ENCODE data around the gene C4BPB.

C4BPB gene

GRCh38 chr1:207052911-207053769 lies 35.5 kb upstream of the C4BPB start, which contains the start of gene PFKFB2:
TSS of gene PFKFB2 (plus strand) at chr1:207053275. CDS start at chr1:207054718, 1,443 bp downstream.
- TF ChIP-seq POLR2A (IDR thresholded peaks at IDR 0.05; ENCODE audit: low read depth, low read length), result peak; percentile 68
- DNase-seq (ENCODE audit: insufficient read length, low spot score), result peak; percentile 58
- no peak for FAIRE-seq

GRCh38 chr1:207054491-207054890 lies 34.2 kb upstream of the C4BPB start:
- FAIRE-seq, result no peak
- no peak for TF ChIP-seq POLR2A (IDR thresholded peaks at IDR 0.05; ENCODE audit: low read depth, low read length)
- no peak for DNase-seq (ENCODE audit: insufficient read length, low spot score)

GRCh38 chr1:207055386-207056001 lies 33.2 kb upstream of the C4BPB start:
- FAIRE-seq, result no peak
- DNase-seq (ENCODE audit: insufficient read length, low spot score), result no peak
- TF ChIP-seq POLR2A (IDR thresholded peaks at IDR 0.05; ENCODE audit: low read depth, low read length), result no peak

DNA sequence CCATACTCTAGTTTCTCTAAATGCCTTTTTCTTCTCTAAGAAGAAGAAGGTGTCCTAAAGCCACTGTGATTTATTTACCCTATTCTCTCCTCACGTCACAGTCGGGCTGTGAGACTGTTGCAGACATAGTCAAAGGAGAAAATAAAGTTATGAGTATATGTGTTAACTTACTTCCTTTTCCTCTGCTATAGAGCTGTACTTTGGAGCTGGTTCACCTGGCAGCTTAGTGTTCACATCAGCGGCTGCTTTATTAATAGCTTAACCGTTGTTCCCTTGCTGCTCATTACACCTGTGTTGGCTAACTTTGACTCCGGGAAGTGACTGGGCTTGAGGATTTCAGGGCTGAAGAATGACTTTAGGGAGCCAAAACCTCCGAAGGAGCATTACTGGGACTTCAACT lies 32.0 kb upstream of the C4BPB start:
- no peak for TF ChIP-seq POLR2A (IDR thresholded peaks at IDR 0.05; ENCODE audit: low read depth, low read length)
- FAIRE-seq (no peak), DNase-seq (ENCODE audit: insufficient read length, low spot score) (no peak)

- no peak for TF ChIP-seq POLR2A (IDR thresholded peaks at IDR 0.05; ENCODE audit: low read depth, low read length)
- DNase-seq (ENCODE audit: insufficient read length, low spot score), result no peak
- FAIRE-seq, result no peak
Observed at GRCh38 chr1:207058252-207058651, 30.4 kb upstream of the C4BPB start.

GRCh38 chr1:207058878-207059867 lies 29.5 kb upstream of the C4BPB start:
- no peak for FAIRE-seq
- TF ChIP-seq POLR2A (IDR thresholded peaks at IDR 0.05; ENCODE audit: low read depth, low read length), result no peak

GRCh38 chr1:207059881-207060280 lies 28.8 kb upstream of the C4BPB start:
- no peak for FAIRE-seq
- no peak for TF ChIP-seq POLR2A (IDR thresholded peaks at IDR 0.05; ENCODE audit: low read depth, low read length)

More at GRCh38 chr1:207058878-207059867, 29.5 kb upstream of the C4BPB start:
- no peak for DNase-seq (ENCODE audit: insufficient read length, low spot score)

GRCh38 chr1:207060596-207060995 lies 28.1 kb upstream of the C4BPB start:
- no peak for TF ChIP-seq POLR2A (IDR thresholded peaks at IDR 0.05; ENCODE audit: low read depth, low read length)
- DNase-seq (ENCODE audit: insufficient read length, low spot score) (no peak), FAIRE-seq (no peak)

More at GRCh38 chr1:207059881-207060280, 28.8 kb upstream of the C4BPB start:
- DNase-seq (ENCODE audit: insufficient read length, low spot score), result no peak

DNA sequence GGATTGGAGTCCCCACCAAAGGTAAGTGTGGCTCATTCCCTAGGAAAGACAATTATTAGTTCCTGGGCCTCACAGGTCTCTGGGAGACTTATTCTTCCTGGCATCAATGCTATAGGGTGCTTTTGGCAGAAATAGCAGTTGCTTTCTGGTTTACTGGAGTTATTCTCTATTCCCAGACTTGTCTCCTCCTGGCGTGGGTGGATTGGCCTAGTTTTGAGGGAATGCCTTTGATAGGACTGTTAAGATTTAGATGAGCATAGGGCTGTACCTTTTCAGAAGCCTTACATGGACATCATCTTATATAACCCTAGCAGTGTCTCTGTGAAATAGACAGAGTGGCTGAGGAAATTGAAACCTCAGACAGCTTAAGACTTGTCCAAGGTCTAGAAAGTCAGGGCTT lies 26.6 kb upstream of the C4BPB start:
- DNase-seq (ENCODE audit: insufficient read length, low spot score), result no peak
- TF ChIP-seq POLR2A (IDR thresholded peaks at IDR 0.05; ENCODE audit: low read depth, low read length), result no peak
- FAIRE-seq, result no peak

DNA sequence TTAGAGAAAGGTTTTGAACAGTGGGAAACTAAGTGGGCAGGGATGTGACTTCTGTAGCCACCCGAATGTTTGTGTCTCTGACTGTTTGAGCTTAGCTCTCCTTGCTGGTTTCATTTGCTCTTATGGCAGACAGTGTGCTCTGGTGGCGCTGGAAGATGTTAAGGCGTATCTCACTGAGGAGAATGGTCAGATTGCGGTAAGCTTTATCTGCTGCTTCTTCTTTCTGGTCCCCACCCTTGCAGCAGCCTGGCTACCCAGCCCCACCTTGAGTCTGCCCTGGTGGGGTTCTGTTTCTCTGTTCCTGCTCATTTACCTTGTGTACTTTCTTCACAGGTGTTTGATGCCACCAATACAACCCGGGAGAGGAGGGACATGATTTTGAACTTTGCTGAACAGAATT lies 25.6 kb upstream of the C4BPB start:
- FAIRE-seq (no peak), DNase-seq (ENCODE audit: insufficient read length, low spot score) (no peak)
- TF ChIP-seq POLR2A (IDR thresholded peaks at IDR 0.05; ENCODE audit: low read depth, low read length), result no peak

DNA sequence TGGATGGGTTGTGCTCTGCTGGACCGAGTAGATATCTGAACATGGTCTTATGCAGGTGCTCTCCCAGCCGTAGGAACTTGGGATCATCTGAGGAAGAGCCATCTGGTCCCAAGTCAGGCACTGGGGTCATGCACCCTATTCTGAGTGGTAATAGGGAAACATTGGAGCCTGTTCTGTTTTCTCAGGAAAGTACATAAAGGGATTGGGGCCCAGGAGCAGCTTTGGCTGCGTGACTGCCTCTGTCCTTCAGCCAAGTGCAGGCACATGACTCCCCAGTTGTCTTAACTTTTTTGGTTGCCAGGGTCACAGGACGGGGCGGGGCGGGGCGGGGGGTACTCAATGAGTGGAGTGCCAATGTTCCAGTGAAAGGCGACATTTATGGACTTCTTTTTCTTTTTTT lies 24.1 kb upstream of the C4BPB start:
- TF ChIP-seq POLR2A (IDR thresholded peaks at IDR 0.05; ENCODE audit: low read depth, low read length), result no peak
- DNase-seq (ENCODE audit: insufficient read length, low spot score) (no peak), FAIRE-seq (no peak)

DNA sequence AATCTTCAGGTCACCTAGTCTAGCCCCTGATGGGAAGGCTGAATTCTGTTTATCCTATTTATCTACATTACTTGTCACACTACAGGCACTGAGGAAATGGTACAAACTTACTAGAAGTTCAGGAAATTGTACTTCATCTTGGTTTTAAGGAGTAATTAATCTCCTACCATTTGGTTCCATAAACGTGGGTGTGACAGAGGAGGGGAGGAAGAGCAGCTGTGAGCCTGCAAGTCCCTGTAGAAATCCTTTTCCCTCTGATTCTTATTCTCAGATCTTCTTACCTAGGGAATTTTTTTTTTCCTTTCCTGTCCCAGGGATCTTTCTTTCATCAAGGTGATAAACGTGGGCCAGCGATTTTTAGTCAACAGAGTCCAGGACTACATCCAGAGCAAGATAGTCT lies 21.5 kb upstream of the C4BPB start:
- no peak for FAIRE-seq
- TF ChIP-seq POLR2A (IDR thresholded peaks at IDR 0.05; ENCODE audit: low read depth, low read length), result no peak

DNA sequence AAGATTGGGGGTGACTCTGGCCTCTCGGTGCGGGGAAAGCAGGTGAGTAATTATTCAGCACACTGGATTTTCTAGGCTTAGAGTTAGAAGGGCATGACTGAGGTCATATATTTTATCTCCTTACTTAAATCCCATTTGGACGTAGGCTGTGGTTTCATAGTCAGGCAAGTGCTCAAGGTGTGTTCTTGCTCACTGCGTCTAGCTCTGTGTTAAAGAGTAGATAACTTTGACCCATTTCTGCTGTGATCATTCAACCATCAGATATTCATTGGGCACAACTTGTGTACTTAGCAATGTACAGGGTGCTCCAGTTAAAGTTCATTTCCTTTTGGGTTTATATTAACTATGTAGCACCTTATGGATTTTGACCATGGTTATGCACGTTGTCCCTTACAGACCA lies 21.0 kb upstream of the C4BPB start:
- DNase-seq (ENCODE audit: insufficient read length, low spot score) (no peak), FAIRE-seq (no peak)
- TF ChIP-seq POLR2A (IDR thresholded peaks at IDR 0.05; ENCODE audit: low read depth, low read length), result no peak

More for the DNA sequence above, 21.5 kb upstream of the C4BPB start:
- DNase-seq (ENCODE audit: insufficient read length, low spot score), result no peak

DNA sequence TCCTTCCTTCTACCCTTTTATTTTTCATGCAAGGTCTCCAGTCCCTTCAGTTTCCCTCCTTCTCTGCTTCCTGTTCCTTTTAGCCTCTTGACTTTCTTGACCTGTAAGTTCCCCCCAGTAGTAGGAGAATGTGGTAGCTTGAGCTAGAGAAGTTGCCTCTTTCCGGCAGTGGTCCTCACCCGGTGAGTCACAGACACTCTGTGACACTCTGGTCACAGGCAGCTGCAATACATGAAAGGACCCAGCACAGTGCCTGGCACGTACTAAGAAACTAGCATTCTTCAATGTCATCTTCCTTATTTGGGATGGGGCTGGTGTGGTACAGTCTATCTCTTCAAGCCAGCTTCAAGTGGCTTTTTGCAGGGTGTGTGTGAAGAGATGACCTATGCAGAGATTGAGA lies 19.6 kb upstream of the C4BPB start:
- FAIRE-seq, result no peak
- TF ChIP-seq POLR2A (IDR thresholded peaks at IDR 0.05; ENCODE audit: low read depth, low read length), result no peak
- DNase-seq (ENCODE audit: insufficient read length, low spot score), result no peak

All from H54 (cell line).